K562 (cell line): Measurements from ENCODE around the gene NKAIN1. TPM values are rescaled to one million over a fixed set of nuclear protein-coding genes. Genes with fewer than 3 reads are reported as not detected.

Experiments
- ATAC-seq: fragments of 200-7000 bp; cut with Tn5 transposase; 3 replicates; pipeline ENCODE4 v1.9.1; 2020; ENCODE audit warnings: moderate library complexity
- BruUV-seq: library from RNA; stranded (reverse); fragments of 400-500 nt; replicated peaks from 2 replicates; lab custom pipeline; 2021; lab: Mats Ljungman, UMichigan
- CTCF ChIA-PET: fragments of 300-600 bp; formaldehyde crosslinking; extraction: SDS; loops from one replicate; lab custom pipeline; 2021; ENCODE audit warnings: low intra/inter-chr PET ratio; lab: Yijun Ruan, JAX
- POLR2A ChIA-PET: fragments of 300-600, 350-650 bp; sonication (Branson Sonifier 250); formaldehyde crosslinking; extraction: SDS; loops from one replicate; lab custom pipeline; 2021; ENCODE audit warnings: antibody characterized with exemption, inconsistent platforms; lab: Yijun Ruan, JAX
- DNase-seq, 4 experiments: peaks; one replicate each; pipeline versions ENCODE4 v3.0.0 to v3.0.0-alpha.2; 2011 to 2018; ENCODE audit warnings: low spot score in 3 of 4, mixed read lengths in 3 of 4; ENCODE audit errors: extremely low read depth in 1 of 4
- FAIRE-seq: peaks from 2 replicates; lab custom pipeline; 2011; peaks lifted over from hg19 to GRCh38; lab: Jason Lieb, UNC
- H2AFZ ChIP-seq: 2 replicates; pipeline ENCODE4 v1.6.0; 2011; ENCODE audit warnings: low read depth, low read length, control low read depth, inconsistent platforms
- H3K27ac ChIP-seq: fragments of 200-600 bp; 3 replicates; pipeline ENCODE4 v1.8.0; 2011; ENCODE audit warnings: low read depth, mild to moderate bottlenecking, control low read depth, inconsistent platforms, low read length, moderate library complexity, mixed read lengths; ENCODE audit errors: extremely low read depth
- H3K27me3 ChIP-seq, 2 experiments: fragments of 300-600 bp in 1 of 2; 2 replicates in 1 of 2; 3 replicates in 1 of 2; pipeline versions ENCODE4 v1.6.0 to v1.8.0; 2011; ENCODE audit warnings: inconsistent platforms in 2 of 2, low read length in 2 of 2, mild to moderate bottlenecking in 1 of 2, mixed read lengths in 1 of 2, moderate library complexity in 1 of 2; ENCODE audit not compliant: control insufficient read depth in 2 of 2, insufficient read depth in 2 of 2
- H3K36me3 ChIP-seq: fragments of 300-600 bp; 3 replicates; pipeline ENCODE4 v1.8.0; 2011; ENCODE audit warnings: mild to moderate bottlenecking, low read length, inconsistent platforms; ENCODE audit not compliant: control insufficient read depth, insufficient read depth
- H3K4me1 ChIP-seq, 2 experiments: fragments of 200-600 bp in 1 of 2; replicated peaks in 1 of 2; 2 replicates in 1 of 2; 3 replicates in 1 of 2; pipeline versions ENCODE4 v1.5.1 to v1.8.0; 2011; ENCODE audit warnings: inconsistent platforms in 2 of 2, low read length in 2 of 2, mild to moderate bottlenecking in 1 of 2, mixed read lengths in 1 of 2, moderate library complexity in 1 of 2; ENCODE audit not compliant: control insufficient read depth in 2 of 2, insufficient read depth in 2 of 2
- H3K4me2 ChIP-seq: 2 replicates; pipeline ENCODE4 v1.6.1; 2011; ENCODE audit warnings: low read length, control low read depth, inconsistent platforms, mixed read lengths; ENCODE audit not compliant: insufficient read depth
- H3K4me3 ChIP-seq: fragments of 200-600 bp; sonication (generic), shearing (Covaris generic); 2 replicates; pipeline ENCODE4 v1.5.1; 2016; ENCODE audit warnings: control low read depth, inconsistent platforms
- H3K79me2 ChIP-seq: fragments of 200-600 bp; 3 replicates; pipeline ENCODE4 v1.8.0; 2011; ENCODE audit warnings: low read length, inconsistent platforms; ENCODE audit not compliant: control insufficient read depth, insufficient read depth
- H3K9ac ChIP-seq, 2 experiments: 2 replicates each; pipeline versions ENCODE4 v1.6.0 to v1.6.1; 2011; ENCODE audit warnings: low read depth in 2 of 2, low read length in 2 of 2, control low read depth in 1 of 2, inconsistent platforms in 1 of 2, mild to moderate bottlenecking in 1 of 2, mixed read lengths in 1 of 2; ENCODE audit not compliant: insufficient read depth in 1 of 2
- H3K9me1 ChIP-seq: one replicate; pipeline ENCODE4 v1.6.0; 2011; ENCODE audit warnings: inconsistent platforms, mild to moderate bottlenecking, low read length, moderate library complexity; ENCODE audit not compliant: control insufficient read depth, insufficient read depth
- H3K9me3 ChIP-seq: replicated peaks from 2 replicates; pipeline ENCODE4 v1.5.1; 2011; ENCODE audit warnings: low read depth, low read length, inconsistent platforms; ENCODE audit not compliant: control insufficient read depth, insufficient read depth
- H4K20me1 ChIP-seq: replicated peaks from 2 replicates; pipeline ENCODE4 v1.6.1; 2011; ENCODE audit warnings: low read length, inconsistent platforms, mixed read lengths; ENCODE audit not compliant: control insufficient read depth, insufficient read depth
- HDAC1 ChIP-seq, 2 experiments: fragments of 450-650 bp; IDR thresholded peaks; 2 replicates each; pipeline ENCODE4 v1.6.1; 2016 to 2017; ENCODE audit warnings: inconsistent platforms in 1 of 2, mild to moderate bottlenecking in 1 of 2, moderate library complexity in 1 of 2
- TSC22D4 ChIP-seq: fragments of 450-650 bp; IDR thresholded peaks from 2 replicates; pipeline ENCODE4 v1.6.1; 2016; ENCODE audit warnings: missing genetic modification characterization, missing biosample characterization, control low read depth
- ZNF79 ChIP-seq: fragments of 250-450 bp; sonication (Bioruptor Pico); IDR thresholded peaks from 2 replicates; pipeline ENCODE4 v1.4.0; 2020; ENCODE audit warnings: low read depth, mild to moderate bottlenecking, moderate library complexity
- WGBS: fragments of 100-300 bp; shearing (Covaris generic); methylation state at CpG from one replicate; pipeline ENCODE4 v1.1.6; 2016; ENCODE audit warnings: low coverage, mixed read lengths; ENCODE audit not compliant: insufficient coverage; ENCODE audit errors: missing lambda C conversion rate; 5-methylcytosine and 5-hydroxymethylcytosine counted together
- in situ Hi-C: fragments of 300-500 bp; cut with MboI; formaldehyde crosslinking; loops from 4 replicates; pipeline ENCODE4 v1.15.0; 2018; ENCODE audit warnings: inconsistent platforms, mixed read lengths
- intact Hi-C: fragments of 100-400 bp; cut with micrococcal nuclease; formaldehyde crosslinking; loops from 2 replicates; pipeline ENCODE4 v1.14.2; 2022
- polyA plus RNA-seq, 8 experiments: library from polyadenylated mRNA; depleted of rRNA in 4 of 8; stranded (reverse) in 5 of 8; unstranded in 3 of 8; fragments of >200 nt; fragmentation: Nextera tagmentation in 2 of 8; fragmentation: Illumina TruSeq in 1 of 8; extraction: Ambion mirVana in 2 of 8; extraction: Trizol in 1 of 8; gene quantifications; 2 replicates each; pipeline versions ENCODE4 v1.2.1 to v1.2.3, GENCODE V29; 2011 to 2014; ENCODE audit warnings: inconsistent platforms in 1 of 8, missing spikeins in 1 of 8
- total RNA-seq, 7 experiments: library from RNA; depleted of rRNA in 6 of 7; stranded (reverse); fragments of >200 nt in 6 of 7; fragmentation: Illumina TruSeq in 2 of 7; extraction: Trizol in 2 of 7; gene quantifications; 2 replicates each; pipeline versions ENCODE4 v1.2.1 to v1.2.3, GENCODE V29; 2011 to 2021; ENCODE audit warnings: low replicate concordance in 1 of 7
- TF ChIP-seq, protein P1 (sequence below), 2 experiments: fragments of 450-650 bp; IDR thresholded peaks; 2 replicates each; pipeline ENCODE4 v1.6.1; 2016; ENCODE audit warnings: mild to moderate bottlenecking in 2 of 2, borderline replicate concordance in 1 of 2, low read depth in 1 of 2, moderate library complexity in 1 of 2
- TF ChIP-seq, protein P2 (sequence below), 2 experiments: fragments of 450-650 bp in 1 of 2; IDR thresholded peaks; 2 replicates each; pipeline ENCODE4 v1.6.1; 2011 to 2017; ENCODE audit warnings: low read depth in 2 of 2, antibody characterized with exemption in 1 of 2, borderline replicate concordance in 1 of 2, low read length in 1 of 2, mild to moderate bottlenecking in 1 of 2, mixed read lengths in 1 of 2; ENCODE audit not compliant: control insufficient read depth in 1 of 2
- TF ChIP-seq, protein P3 (sequence below): sonication (generic); formaldehyde crosslinking; IDR thresholded peaks from 2 replicates; pipeline ENCODE4 v1.8.1; 2022; ENCODE audit warnings: missing genetic modification reagents

Gene NKAIN1
- total and polyA plus RNA-seq, 9 of the 15 experiments (the other 6 are each of a cell fraction or from before 2014, with no cell fraction given), result 0.03 to 0.22 (median 0.04) TPM; not detected in 3

DNA sequence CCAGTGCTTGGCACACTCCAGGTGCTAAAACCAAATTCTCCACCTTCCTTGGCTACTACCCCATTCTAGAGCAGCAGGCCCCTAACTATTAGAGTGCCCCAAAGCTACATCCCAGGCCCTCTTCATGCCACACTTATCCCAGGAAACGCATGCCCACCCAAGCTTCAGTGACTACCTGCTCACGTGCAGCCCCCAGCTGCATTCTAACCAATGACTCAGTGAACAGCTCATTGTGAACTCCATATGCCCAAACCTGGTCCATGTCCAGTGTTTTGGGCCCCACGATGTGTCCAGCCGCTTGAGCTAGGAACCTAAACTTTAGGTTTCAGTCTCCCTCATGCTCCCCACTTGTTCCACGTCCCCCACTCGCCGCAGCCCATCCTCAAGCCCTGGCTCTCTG, 41.5 kb downstream of the NKAIN1 start:
- DNase-seq (no peak), FAIRE-seq (no peak), ATAC-seq (no peak)
- Histone ChIP-seq H3K27me3 (peaks cover 19 to 30% of the 10 kb centered on the region in 2 experiments; a peak in 4 of 5 replicates), H3K4me2 (no peak overlapping the region), H3K4me1 (peaks cover 0 to 5% of the 10 kb centered on the region in 2 experiments; a peak in 3 of 5 replicates), H3K9me1 (no peaks in the 10 kb centered on the region), H4K20me1 (no peaks in the 10 kb centered on the region), H3K27ac (no peak overlapping the region), H2AFZ (no peak overlapping the region), H3K9ac (no peak overlapping the region), H3K4me3 (no peak overlapping the region), H3K79me2 (no peaks in the 10 kb centered on the region), H3K9me3 (no peaks in the 10 kb centered on the region), H3K36me3 (no peaks in the 10 kb centered on the region)
- WGBS, result 1% methylated on average over 7 of the region's 7 CpGs
- intact Hi-C loops (no loop called here), in situ Hi-C loops (loop anchor here (25.0 kb wide), 1 partner anchor 364 kb away; no protein-coding TSS in a partner anchor)
- CTCF ChIA-PET, result no interaction called here
- POLR2A ChIA-PET, result interaction anchor here (1.0 to 1.1 kb wide), 2 partner anchors 99 to 208 kb away, joined by 3 to 6 read pairs; partner anchors contain the start of genes SNRNP40 and ZCCHC17
- BruUV-seq, result no TSS peak
- TF ChIP-seq, protein P1, sequence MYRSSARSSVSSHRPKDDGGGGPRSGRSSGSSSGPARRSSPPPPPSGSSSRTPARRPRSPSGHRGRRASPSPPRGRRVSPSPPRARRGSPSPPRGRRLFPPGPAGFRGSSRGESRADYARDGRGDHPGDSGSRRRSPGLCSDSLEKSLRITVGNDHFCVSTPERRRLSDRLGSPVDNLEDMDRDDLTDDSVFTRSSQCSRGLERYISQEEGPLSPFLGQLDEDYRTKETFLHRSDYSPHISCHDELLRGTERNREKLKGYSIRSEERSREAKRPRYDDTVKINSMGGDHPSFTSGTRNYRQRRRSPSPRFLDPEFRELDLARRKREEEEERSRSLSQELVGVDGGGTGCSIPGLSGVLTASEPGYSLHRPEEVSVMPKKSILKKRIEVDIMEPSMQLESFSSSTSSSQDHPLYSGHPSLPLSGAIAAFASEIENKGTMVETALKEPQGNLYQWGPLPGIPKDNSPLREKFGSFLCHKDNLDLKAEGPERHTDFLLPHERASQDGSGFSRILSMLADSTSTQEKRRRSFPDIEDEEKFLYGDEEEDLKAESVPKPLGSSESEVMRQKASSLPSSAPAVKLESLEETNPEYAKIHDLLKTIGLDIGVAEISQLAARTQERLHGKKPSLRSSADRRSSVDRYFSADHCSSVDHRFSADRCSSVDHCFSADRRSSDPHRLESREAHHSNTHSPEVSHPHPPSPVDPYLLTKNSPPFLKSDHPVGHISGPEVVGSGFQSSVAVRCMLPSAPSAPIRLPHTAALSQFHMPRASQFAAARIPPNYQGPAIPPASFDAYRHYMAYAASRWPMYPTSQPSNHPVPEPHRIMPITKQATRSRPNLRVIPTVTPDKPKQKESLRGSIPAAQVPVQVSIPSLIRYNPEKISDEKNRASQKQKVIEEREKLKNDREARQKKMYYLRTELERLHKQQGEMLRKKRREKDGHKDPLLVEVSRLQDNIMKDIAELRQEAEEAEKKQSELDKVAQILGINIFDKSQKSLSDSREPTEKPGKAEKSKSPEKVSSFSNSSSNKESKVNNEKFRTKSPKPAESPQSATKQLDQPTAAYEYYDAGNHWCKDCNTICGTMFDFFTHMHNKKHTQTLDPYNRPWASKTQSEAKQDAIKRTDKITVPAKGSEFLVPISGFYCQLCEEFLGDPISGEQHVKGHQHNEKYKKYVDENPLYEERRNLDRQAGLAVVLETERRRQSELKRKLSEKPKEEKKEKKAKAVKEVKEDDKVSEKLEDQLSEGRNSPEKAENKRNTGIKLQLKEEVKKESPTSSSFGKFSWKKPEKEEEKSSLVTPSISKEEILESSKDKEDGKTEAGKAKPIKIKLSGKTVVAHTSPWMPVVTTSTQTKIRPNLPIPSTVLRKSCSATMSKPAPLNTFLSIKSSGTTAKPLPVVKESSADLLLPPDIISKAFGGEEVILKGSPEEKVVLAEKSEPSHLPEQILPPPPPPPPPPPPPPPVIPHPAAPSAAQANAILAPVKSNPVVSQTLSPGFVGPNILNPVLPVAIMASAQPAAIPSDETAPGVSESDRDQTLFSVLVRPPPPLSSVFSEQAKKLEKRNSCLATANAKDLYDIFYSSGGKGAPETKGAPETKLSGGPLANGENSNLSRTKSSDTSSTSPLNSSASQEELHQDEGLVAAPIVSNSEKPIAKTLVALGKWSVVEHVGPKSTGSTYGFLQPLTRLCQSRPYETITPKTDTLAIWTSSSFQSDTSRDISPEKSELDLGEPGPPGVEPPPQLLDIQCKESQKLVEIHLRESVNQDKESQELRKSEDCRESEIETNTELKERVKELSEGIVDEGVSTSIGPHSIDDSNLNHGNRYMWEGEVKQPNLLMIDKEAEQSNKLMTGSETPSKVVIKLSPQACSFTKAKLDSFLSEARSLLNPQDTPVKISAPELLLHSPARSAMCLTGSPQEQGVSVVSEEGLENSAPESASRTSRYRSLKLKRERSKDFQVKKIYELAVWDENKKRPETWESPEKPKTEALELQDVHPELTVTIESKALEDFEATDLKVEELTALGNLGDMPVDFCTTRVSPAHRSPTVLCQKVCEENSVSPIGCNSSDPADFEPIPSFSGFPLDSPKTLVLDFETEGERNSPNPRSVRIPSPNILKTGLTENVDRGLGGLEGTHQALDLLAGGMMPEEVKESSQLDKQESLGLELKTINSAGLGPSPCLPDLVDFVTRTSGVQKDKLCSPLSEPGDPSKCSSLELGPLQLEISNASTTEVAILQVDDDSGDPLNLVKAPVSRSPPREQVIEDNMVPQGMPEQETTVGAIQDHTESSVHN (IDR thresholded peaks at IDR 0.05; ENCODE audit: borderline replicate concordance in 1 of 2, low read depth in 1 of 2), result no peak
- TF ChIP-seq TSC22D4 (tag), result no peak
- TF ChIP-seq, protein P2, sequence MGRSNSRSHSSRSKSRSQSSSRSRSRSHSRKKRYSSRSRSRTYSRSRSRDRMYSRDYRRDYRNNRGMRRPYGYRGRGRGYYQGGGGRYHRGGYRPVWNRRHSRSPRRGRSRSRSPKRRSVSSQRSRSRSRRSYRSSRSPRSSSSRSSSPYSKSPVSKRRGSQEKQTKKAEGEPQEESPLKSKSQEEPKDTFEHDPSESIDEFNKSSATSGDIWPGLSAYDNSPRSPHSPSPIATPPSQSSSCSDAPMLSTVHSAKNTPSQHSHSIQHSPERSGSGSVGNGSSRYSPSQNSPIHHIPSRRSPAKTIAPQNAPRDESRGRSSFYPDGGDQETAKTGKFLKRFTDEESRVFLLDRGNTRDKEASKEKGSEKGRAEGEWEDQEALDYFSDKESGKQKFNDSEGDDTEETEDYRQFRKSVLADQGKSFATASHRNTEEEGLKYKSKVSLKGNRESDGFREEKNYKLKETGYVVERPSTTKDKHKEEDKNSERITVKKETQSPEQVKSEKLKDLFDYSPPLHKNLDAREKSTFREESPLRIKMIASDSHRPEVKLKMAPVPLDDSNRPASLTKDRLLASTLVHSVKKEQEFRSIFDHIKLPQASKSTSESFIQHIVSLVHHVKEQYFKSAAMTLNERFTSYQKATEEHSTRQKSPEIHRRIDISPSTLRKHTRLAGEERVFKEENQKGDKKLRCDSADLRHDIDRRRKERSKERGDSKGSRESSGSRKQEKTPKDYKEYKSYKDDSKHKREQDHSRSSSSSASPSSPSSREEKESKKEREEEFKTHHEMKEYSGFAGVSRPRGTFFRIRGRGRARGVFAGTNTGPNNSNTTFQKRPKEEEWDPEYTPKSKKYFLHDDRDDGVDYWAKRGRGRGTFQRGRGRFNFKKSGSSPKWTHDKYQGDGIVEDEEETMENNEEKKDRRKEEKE (IDR thresholded peaks at IDR 0.05; ENCODE audit: borderline replicate concordance in 1 of 2, control insufficient read depth in 1 of 2, low read depth in 2 of 2, low read length in 1 of 2), result no peak
- TF ChIP-seq, protein P3, sequence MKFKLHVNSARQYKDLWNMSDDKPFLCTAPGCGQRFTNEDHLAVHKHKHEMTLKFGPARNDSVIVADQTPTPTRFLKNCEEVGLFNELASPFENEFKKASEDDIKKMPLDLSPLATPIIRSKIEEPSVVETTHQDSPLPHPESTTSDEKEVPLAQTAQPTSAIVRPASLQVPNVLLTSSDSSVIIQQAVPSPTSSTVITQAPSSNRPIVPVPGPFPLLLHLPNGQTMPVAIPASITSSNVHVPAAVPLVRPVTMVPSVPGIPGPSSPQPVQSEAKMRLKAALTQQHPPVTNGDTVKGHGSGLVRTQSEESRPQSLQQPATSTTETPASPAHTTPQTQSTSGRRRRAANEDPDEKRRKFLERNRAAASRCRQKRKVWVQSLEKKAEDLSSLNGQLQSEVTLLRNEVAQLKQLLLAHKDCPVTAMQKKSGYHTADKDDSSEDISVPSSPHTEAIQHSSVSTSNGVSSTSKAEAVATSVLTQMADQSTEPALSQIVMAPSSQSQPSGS (CRISPR knock-in tag), result no peak
- TF ChIP-seq ZNF79 (CRISPR knock-in tag), result no peak
- TF ChIP-seq HDAC1 (IDR thresholded peaks at IDR 0.05), result no peak
